PFSK-1 (cell line): ENCODE measurements around the gene RGS19.

ENCODE experiments used
- POLR2AphosphoS5 ChIP-seq: IDR thresholded peaks from 2 replicates; pipeline ENCODE4 v1.6.1; 2012; ENCODE audit warnings: low read depth, mild to moderate bottlenecking, control low read depth, low read length, moderate library complexity
- SIN3A ChIP-seq: IDR thresholded peaks from 2 replicates; pipeline ENCODE4 v1.6.1; 2012; ENCODE audit warnings: mild to moderate bottlenecking, low read length, moderate library complexity, borderline replicate concordance; ENCODE audit not compliant: insufficient read depth
- TAF1 ChIP-seq: IDR thresholded peaks from 2 replicates; pipeline ENCODE4 v1.6.1; 2012; ENCODE audit warnings: low read length, control low read depth, borderline replicate concordance; ENCODE audit not compliant: insufficient read depth
- TF ChIP-seq, protein P1 (sequence below), 2 experiments: IDR thresholded peaks; 2 replicates each; pipeline versions ENCODE4 v1.6.1 to v1.8.0; 2011 to 2012; ENCODE audit warnings: low read depth in 2 of 2, low read length in 2 of 2, control low read depth in 1 of 2, inconsistent platforms in 1 of 2, mild to moderate bottlenecking in 1 of 2, moderate library complexity in 1 of 2; ENCODE audit not compliant: insufficient read depth in 1 of 2

DNA sequence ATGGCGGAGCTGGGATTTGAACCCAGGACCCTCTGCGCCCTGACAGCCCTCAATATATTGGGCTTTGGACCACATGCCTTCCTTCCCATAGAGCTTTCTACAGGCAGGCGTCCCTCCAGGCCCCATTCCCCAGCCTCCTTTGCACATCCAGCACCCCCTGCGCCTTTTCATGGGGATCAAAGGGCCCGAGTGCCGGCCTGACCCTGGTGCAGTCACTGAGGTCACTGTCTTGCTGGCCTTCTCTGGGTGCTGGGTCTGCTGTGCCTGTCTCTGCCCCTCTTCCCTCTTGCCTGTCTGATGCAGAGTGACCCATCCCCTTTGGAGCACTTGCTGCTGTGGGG is 2.3 kb upstream of the RGS19 start:
- TF ChIP-seq TAF1 (no peak), POLR2AphosphoS5 (no peak), SIN3A (no peak)
- TF ChIP-seq, protein P1, sequence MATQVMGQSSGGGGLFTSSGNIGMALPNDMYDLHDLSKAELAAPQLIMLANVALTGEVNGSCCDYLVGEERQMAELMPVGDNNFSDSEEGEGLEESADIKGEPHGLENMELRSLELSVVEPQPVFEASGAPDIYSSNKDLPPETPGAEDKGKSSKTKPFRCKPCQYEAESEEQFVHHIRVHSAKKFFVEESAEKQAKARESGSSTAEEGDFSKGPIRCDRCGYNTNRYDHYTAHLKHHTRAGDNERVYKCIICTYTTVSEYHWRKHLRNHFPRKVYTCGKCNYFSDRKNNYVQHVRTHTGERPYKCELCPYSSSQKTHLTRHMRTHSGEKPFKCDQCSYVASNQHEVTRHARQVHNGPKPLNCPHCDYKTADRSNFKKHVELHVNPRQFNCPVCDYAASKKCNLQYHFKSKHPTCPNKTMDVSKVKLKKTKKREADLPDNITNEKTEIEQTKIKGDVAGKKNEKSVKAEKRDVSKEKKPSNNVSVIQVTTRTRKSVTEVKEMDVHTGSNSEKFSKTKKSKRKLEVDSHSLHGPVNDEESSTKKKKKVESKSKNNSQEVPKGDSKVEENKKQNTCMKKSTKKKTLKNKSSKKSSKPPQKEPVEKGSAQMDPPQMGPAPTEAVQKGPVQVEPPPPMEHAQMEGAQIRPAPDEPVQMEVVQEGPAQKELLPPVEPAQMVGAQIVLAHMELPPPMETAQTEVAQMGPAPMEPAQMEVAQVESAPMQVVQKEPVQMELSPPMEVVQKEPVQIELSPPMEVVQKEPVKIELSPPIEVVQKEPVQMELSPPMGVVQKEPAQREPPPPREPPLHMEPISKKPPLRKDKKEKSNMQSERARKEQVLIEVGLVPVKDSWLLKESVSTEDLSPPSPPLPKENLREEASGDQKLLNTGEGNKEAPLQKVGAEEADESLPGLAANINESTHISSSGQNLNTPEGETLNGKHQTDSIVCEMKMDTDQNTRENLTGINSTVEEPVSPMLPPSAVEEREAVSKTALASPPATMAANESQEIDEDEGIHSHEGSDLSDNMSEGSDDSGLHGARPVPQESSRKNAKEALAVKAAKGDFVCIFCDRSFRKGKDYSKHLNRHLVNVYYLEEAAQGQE (IDR thresholded peaks at IDR 0.05; ENCODE audit: insufficient read depth in 1 of 2, low read depth in 2 of 2, low read length in 2 of 2) = no peak
